NCI-H2107 treated with DMSO at 0.1 percent for 48 hours (cell line): ENCODE data around the gene CEBPE.

Experiments
- DNase-seq: peaks from one replicate; lab custom pipeline; 2025; ENCODE audit not compliant: unreplicated experiment; lab: John Stamatoyannopoulos, UW

Gene CEBPE

GRCh38 chr14:23104591-23105347 is 14.3 kb downstream of the CEBPE start, which contains the start of gene CIROP:
TSS of gene CIROP (minus strand) at chr14:23104989. CDS start at chr14:23104920, 69 bp downstream.
- peak; percentile 3 for DNase-seq

- no peak for DNase-seq
Measured at GRCh38 chr14:23104070-23104590, 14.9 kb downstream of the CEBPE start.

- DNase-seq: no peak
Measured at GRCh38 chr14:23103581-23103980, 15.5 kb downstream of the CEBPE start.

- DNase-seq: no peak
Measured at GRCh38 chr14:23102801-23103200, 16.3 kb downstream of the CEBPE start.

GRCh38 chr14:23101986-23102625 is 16.9 kb downstream of the CEBPE start:
- no peak for DNase-seq

- peak; percentile 57 for DNase-seq
Measured at GRCh38 chr14:23101213-23101970, 17.7 kb downstream of the CEBPE start.

- DNase-seq: no peak
Measured at GRCh38 chr14:23099212-23099861, 19.7 kb downstream of the CEBPE start.

GRCh38 chr14:23097786-23098185 is 21.3 kb downstream of the CEBPE start:
- no peak for DNase-seq

- no peak for DNase-seq
Measured at GRCh38 chr14:23095196-23096108, 23.6 kb downstream of the CEBPE start, which contains the start of gene C14orf119. TSS of gene C14orf119 (plus strand) at chr14:23095505. CDS start at chr14:23097659, 2,154 bp downstream.

- no peak for DNase-seq
Measured at GRCh38 chr14:23094666-23095195, 24.3 kb downstream of the CEBPE start, which contains the start of gene ACIN1. TSS of gene ACIN1 (minus strand) at chr14:23095136. CDS start at chr14:23095112, 24 bp downstream.

- DNase-seq: no peak
Measured at GRCh38 chr14:23093991-23094665, 24.9 kb downstream of the CEBPE start.

- DNase-seq: no peak
Measured at GRCh38 chr14:23093526-23093925, 25.5 kb downstream of the CEBPE start.

- DNase-seq: no peak
Measured at GRCh38 chr14:23093104-23093503, 26.0 kb downstream of the CEBPE start.

GRCh38 chr14:23091294-23092225 is 27.5 kb downstream of the CEBPE start:
- DNase-seq: no peak

- no peak for DNase-seq
Measured at GRCh38 chr14:23090254-23090636, 28.8 kb downstream of the CEBPE start.

- no peak for DNase-seq
Measured at GRCh38 chr14:23089498-23090253, 29.4 kb downstream of the CEBPE start.

GRCh38 chr14:23086565-23086964 is 32.5 kb downstream of the CEBPE start:
- no peak for DNase-seq
